ENCODE results near the gene ZEB2.
"Not testable (repeated sequence)": the region's sequence is repeated elsewhere in the genome, so short reads cannot be mapped to it uniquely, and the experiment has no call there.

Gene ZEB2

DNA sequence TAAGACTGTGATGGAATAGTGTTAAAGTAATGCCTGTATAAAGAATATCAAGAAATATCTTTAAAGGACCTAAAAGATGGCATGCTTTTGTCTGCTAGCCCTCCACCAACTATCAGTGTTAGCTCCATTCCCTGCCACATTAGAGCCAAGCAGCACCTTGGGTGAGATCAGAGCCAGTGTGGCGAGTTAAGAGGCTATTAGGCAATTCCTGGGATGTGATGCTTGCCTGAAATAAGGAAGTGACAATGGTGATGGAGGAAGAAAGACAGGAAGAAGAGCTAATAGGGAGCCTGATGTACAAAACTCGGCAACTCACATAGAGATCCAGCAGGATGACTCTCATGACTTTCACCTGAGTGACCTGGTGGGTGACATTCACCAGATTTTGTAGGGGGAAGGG, 143.5 kb downstream of the ZEB2 start:
- no peak for DNase-seq

DNA sequence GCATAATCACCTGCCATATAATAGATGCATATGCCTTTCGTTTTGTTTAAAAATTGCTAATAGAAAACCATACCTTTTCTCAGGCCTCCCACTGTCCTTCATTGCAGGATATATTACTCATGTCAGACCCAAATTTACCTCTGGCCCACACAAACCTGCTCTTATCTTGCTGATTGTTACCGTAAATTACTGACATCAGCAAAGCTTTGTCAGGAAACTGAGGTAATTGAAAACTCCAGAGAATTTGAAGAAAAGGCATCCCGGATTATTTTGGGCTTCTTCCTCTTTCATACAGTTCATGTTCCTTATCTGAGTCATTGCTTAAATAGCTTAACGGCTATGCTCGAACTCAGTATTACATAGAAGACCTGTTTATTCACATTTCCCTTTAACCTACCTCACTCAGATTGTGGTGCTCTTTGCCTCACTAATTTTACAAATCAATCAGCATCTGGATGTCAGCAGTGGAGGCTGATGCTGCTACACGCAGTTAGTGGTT, 145.7 kb downstream of the ZEB2 start:
- peak; percentile 64 for DNase-seq

DNA sequence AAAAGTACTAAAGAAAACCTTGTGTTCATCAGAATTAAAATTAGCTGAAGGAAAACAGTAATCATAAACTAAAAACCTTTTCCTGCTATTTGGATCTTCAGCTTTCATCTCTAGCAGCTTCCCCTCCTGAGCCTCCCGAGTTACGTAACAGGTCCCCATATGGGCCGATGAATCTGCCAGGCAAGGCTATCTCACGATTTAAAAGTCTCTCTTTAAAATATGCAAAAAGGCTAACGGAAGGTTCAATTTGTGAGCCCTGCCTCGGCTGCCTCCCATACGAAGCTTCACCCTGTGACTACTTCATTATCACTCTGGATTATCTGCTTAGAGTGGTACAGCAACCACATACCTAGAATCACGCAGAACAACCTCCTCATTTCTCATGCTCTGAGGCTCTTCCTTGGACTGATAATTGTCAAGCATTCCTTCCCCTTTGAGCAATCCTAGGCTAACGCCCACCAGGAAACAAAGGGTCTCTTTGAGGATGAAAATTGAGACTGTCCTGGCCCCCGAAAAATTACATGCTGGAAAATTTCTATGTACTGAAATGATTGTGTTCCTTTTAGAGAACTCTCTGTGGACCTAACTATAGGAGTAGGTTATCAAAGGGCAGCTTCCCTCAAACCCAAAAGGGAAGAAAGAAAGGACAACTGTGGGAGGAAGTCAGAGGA, 147.4 kb downstream of the ZEB2 start:
- DNase-seq = peak; percentile 84

DNA sequence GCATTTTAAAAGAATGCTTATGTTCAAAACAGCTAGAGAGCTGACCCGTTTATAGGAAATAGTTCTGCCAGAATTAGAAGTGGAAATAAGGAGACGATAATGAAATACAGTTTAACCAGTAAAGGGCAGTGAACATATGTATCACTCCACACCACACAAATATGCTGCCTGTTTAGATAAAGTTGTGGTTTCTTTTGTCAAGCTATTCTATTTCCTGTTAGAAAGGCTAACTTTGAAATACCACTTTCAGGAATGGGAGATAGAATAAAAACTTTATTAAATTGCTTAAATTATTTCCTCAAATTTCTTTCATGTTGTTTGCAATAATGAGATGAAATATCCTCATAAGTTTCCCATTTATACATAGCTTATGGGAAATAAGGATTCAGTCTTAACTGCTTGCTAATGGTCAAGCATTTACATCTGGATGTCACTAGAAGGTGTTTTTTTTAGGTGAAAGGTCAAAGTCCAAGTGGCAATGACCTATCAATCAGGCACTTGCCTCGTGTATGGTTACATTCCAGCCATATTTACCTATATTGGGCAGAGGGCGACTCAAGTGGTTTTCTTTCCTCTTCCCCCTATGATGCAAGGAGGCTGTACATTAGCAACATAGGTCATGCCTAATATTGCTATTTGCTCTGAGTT, 148.9 kb downstream of the ZEB2 start:
- DNase-seq = peak; percentile 95

DNA sequence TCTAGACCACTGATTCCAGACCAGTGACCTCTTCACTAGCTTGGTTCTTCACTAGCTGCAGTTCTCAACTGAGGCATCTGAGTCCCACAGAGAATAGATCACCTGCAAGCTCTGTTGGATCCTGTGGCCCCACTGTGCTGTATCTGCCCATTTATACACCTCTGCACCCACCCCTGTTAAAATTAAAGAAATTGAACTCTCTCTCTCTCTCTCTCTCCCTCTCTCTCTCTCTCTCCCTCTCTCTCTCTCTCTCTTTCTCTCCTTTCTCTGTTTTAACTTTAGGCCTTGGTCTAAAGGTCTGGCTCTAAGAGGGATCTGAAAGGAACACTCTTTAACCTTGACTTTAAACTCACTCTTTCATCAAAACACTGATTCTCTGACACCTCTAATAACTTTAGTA, 150.5 kb downstream of the ZEB2 start:
- DNase-seq = no peak

DNA sequence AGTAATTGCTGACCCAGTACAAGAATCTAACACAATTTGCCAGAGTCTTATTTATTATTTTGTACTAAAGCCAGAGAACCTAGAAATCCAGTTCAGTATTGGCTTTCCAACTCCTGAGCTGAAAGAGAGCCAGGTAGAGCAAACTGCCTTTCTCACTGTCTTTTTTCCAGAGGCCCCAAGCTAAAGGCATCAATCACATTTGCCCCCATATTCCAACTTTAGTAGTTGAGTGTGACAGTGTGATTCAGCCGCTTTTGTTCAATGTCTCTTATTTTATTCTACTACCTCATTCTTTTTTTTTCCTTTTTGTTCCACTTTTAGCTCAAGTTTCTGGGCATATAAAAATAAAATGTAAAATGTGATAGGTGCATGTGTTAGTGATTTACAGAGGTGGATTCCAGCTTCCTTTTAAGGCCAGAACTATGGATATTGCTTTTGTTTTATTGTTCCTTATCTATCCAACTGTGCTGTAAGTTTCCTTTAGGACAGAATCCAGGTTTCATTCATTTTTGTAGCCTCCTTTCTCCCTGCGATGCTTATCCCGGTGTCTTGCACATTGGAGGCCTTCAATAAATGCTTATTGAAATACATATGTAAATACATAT, 153.0 kb downstream of the ZEB2 start:
- DNase-seq = no peak

DNA sequence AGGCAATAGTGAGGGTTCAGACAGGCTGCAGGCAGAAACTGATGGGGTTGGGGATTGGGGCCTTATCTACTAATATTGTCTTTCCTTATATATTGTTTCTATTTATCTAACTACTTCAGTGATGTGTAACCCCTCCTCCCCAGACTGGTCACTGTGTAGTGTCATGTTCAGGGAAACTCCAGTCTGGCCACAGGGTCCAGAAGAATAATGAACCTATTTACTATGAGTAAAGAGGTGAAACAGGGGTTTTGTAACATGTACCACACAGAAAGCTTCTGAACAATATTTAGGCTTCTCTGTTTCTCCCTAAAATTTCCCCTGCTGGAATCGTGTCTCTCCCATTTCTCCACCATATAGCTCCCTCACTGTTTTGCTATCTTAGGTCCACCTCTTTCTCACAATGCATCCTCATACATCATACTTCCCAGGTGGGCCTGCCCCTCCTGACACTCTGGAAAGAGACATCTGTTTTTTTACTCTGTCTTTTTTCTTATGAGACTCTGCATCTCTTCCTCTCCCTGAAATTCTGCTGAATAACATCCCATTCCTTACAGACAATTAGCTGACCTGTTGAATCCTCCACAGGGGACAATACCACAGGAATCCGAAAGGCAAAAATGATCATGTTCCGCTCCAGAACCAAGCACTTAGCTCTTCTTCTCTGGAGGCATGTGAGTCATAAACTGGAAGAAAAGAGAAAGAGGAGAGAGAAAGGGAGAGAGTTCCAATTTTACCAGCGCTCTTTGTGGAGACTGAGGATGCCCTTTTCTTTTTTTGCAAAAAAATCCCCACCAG, 154.8 kb downstream of the ZEB2 start:
- DNase-seq = peak; percentile 58

DNA sequence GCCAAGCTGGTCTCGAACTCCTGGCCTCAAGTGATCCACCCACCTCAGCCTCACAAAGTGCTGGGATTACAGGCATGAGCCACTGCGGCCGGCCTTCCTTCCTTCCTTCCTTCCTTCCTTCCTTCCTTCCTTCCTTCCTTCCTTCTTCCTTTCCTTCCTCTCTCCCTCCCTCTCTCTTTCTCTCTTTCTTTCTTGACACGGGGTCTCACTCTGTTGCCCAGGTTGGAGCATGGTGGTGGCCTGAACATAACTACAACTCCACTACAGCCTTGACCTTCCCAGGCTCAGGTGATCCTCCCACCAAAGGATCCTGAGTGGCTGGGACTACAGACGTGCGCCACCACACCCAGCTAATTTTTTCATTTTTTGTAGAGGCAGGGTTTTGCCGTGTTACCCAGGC, 155.7 kb downstream of the ZEB2 start:
- not testable (repeated sequence) for DNase-seq

DNA sequence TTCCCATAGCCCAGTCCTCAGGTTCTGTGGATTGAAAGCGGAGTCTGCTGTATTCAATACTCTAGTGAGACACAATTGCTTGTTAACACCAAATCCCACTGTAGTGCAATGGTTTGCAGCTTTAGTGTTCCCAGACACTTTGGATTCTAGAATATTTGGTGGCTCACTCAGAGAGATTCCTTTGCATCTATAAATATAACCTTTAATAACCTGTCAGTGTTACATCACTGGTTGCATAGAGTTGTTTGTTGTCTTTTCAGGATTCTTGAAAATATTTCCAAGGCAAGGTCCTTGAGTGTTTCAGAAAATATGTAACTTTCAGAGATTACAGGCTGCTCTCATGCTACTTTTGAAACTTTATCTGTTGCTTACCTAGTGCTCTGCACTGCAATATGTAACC, 157.5 kb downstream of the ZEB2 start:
- no peak for DNase-seq

DNA sequence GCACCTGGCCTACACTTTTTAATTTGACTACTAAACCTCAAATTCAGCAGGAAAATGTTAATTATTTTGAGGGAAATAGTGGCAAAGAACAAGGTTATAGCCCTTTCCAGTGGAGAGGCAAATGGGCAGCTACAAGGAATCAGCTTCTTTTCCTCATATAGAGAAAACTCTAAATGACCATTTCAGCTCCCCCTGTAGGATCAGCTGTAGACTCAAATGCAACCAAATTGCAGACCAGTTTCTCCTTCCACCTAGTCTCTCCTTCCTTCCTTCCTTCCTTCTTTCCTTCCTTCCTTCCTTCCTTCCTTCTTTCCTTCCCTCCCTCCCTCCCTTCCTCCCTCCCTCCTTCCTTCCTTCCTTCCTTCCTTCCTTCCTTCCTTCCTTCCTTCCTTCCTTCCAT, 158.2 kb downstream of the ZEB2 start:
- no peak for DNase-seq

DNA sequence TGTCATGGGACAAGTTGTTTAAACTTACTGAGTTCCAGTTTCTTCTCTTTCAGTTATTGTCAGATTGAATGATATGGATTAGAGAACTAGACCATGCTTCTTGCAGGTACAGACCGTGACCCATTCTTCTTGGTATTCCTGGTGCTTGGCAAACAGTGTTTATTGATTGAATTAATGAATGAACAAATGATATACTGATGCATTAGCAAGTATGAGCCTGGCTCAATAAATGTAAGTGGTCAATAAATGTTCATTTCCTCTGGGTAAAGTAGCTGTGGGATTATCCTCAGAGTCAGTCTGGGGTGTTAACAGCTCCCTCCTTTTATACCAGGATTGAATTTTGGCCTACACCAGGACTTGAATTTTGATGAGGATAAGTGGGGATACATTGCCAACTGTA, 160.2 kb downstream of the ZEB2 start:
- no peak for DNase-seq

DNA sequence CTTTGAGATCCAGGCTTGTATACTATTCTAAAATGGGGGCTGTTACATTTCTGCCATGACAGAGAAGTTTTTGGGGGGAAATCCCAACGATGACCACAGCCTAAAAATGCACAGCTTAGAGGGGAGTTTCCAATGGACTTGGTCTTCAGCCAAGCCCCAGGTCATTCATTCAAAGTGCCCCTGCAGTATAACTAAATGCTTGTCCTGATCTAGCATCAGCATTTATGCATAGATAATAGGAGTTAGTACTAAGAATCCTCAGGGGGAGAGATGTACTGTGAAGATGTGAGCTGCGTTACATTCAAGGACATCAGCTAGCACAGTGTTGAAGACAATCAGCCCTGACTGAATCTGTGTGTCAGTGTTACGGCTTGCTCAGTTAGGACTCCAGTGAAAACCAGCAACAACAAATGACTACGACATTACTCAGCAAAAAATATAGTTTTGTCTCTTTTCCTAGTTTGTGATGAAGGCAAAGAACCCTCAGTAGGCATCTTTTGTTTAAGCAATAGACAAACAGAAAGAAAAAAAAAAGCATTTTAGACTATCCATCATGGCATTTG, 160.9 kb downstream of the ZEB2 start:
- no peak for DNase-seq

DNA sequence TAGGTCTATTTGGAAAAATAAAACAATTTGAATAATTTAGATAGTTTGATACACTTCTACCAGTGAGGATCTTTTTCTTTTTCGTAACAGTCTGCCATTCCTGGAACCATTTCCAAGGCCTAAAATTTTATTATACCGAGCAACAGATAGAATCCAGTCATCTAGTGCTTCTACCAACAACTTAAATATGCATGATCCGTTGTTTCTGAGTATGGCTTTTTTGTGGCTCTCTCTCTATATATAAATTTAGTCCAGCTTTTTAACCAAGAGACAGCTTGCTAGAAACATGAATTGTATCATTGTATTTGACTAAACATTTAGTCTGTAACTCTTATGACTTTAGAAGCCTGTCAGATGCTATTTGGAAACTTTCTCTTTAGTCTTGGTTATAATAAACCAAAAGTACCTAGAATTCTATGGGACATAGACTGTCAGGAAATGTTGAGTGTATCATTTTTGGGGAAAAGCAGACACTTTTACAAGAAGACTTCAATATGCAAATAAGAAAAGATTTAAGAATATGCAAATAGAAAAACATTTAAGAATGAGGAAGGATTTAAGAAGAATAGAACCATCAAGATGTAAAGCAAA, 161.4 kb downstream of the ZEB2 start:
- DNase-seq = no peak

DNA sequence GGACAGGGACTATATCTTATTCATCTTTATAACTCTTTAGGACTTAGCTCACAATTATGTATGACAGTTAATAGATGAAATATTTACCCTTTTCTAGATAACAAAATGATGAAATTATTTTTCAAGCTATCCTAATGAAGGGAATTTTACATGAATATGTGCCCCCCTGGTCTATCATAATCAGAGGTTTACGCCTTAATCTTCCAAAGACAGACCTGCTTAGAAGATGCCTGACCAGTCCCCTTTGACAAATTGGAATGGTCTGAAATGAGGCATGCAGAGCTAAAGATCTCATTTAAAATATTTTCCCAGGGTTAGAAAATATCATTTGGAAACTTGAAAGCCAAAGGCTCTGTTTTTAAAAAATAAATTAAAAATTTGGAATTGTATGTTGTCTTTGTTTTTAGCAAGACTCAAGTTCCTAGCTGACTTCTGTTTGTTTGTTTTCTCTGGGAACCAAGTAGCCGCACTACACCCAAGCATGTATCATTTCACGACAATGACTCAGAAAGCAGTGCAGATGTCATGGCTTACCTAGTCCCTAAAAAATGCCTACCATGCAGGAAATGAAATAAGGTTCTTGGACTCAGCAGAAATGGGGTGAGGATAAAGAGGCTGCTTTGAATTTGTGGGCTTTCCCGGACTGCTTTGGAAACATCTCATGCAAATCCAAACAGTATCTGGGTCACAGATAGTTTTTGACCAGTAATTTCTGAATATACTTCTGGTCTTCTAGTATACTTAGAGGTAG, 162.1 kb downstream of the ZEB2 start:
- DNase-seq = no peak

DNA sequence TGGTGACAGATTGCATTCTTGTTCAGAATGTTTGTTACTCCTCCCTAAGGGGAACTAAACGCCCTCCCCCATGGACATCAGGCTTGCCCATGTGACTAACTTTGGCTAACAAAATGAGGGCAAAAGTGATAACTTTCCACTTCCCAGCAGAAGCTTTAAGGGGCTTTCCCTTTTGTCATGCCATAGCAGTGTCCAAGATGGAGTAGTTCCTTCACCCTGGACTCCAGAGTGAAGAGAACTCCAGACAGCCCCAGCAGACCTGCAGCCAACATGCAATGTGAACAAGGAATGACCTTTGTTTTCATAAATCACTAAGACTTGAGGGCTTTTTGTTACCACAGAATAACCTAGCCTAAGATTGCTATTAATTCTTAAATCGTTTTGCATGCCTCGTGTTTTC, 163.5 kb downstream of the ZEB2 start:
- no peak for DNase-seq

DNA sequence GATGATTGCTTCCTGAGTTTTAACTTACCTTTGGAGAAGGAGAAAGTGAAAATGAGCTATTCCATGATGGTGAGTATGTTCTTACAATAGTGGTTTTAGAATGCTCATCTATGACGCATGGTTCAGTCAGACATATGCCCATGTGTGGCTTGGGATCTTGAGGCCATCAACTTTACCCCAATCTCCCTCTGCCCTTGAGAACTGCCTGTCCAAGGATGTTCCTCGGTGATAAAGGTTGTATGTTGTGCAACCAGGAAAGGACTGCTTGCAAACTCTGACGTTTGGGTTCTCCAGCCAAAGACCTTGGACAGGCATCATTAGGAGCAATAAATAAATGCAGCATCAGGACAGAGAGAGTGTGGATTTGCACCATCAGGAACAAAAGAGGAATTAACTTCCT, 165.0 kb downstream of the ZEB2 start:
- DNase-seq = no peak

DNA sequence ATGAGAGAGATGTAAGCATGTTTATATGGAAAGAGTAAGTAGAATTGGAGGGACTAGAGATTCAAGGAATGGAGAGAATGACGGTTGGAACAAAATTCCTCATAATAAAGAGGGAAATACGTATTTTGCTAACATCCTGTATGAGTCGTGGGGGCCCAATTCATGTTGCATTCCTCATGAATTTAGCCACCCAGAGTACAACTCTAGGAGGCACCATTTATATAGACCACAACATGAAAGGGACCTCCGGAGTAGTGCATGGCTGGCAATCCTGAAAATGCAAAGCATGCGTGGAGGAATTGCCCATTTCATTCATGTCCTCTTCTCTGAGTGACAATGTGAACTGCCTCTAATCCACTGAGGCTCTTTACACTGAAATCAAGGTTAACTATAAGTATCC, 168.2 kb downstream of the ZEB2 start:
- no peak for DNase-seq

DNA sequence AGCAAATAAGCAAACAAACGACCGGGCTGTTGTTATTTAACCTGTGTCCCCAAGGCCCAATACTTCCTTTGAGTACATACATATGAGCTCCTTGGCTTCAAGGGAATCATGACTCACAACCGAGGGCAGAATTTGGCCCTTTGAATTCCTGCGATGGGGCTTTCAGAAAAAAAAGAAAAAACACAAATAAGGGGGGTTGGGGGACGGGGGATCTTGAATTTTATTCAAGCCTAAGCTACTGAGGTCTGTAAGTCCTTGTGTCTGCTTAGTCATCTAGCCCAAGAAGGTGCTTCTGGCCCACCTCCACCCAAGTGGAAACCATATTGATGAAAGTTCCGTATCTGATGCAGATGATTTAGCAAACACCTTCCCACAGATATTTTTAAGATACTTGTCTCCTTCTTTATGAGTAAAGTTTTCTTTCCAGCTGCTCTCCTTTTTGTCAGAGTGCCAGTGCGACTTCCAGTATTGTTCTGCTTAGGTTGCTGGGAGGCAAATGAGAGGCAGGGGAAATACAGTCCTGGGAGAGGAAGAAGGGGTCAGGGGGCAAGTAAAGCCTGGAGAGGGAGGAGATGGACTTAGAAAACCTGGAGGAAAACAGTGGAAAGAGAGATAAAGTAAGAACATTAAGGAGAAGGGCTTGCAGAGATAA, 169.6 kb downstream of the ZEB2 start:
- DNase-seq = no peak

DNA sequence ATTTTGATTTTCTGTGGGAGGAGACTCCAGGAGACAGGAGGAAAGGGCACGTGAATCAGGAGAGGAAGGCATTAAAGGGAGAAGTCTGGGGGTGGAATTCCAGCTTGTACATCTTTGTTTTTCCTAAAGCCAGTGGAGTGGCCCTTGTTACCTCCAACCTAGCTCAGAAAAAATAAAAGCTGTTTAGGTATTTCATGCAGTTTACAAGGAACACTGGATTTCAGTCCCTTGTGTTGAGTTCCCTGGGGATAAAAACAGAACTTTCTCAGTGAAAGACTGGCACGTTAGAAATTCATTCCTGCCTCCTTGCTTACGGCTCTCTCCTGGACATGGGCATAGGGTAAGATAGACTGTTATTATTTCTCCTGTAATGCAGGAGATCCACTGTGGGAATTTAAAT, 170.2 kb downstream of the ZEB2 start:
- DNase-seq = no peak

DNA sequence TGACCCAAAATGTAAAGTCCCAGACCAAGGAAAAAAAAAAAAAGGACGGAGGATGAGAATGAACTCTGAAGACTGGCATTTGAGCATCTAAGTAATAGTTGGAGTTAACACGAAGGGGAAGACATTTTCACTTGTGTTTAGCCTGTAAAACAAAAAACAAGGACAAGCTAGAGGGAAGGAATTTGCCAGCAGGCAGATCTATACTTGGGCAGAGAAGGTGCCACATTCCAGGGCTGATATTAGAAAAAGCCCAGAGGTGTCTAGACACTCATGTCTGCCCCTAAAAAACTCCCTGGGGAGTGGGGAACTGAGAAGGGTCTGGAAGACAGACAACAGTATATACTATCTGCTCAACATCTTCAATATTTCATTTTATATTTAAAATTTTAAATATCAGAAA, 171.1 kb downstream of the ZEB2 start:
- DNase-seq = no peak

DNA sequence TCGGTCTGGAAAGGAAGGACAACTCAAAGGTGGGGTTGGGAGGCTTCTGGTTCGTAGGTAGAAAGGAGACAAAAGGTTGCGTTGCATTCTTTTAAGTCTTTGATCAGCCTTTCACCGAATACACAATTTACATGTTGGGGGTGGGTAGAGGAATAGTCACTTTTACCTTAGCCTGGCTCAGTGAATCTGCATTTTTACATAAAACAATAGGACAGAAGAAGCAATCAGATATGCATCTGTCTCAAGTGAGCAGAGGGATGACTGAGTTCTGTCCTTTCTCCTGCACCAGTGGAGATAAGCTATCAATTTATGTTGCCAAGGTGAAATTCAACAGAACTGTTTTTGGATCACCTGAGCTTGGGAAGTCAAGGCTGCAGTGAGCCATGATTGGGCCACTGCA, 173.7 kb downstream of the ZEB2 start:
- DNase-seq = no peak

DNA sequence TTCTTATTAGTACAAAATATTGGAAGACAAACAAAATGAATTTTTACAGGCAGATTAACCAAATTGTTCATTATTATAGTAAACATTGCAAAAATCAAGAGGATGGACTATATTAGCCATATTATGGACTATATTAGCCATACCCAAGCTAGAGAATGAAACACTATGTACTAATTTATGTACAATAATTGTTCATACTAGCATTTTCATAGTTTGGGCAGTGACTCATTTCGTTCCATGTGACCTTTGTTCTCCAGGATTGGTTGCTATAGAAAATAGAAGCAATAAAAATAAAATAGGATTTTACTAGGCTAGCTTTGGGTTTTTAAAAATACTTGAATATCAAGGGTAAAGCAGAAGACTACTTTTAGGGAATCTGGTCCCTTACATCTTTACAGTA, 176.8 kb downstream of the ZEB2 start:
- DNase-seq = no peak

Measured in hematopoietic multipotent progenitor cell treated with erythropoietin and hydrocortisone succinate and interleukin-3 and kit ligand, for 6 days (in vitro differentiated cells).